ENCODE results near the gene HOOK1. TPM values are rescaled to one million over a fixed set of nuclear protein-coding genes. Genes with fewer than 3 reads are reported as not detected.
"Not testable (repeated sequence)": the region's sequence is repeated elsewhere in the genome, so short reads cannot be mapped to it uniquely, and the experiment has no call there.

The HOOK1 gene
- total RNA-seq, 1 donor from 2014 or later: not detected

GRCh38 chr1:59919746-59920145 lies 105.0 kb downstream of the HOOK1 start:
- peaks cover 0 to 10% of the 10 kb centered on the region in 2 donors for H3K9me3 ChIP-seq
- intact Hi-C loops (cut with DNase I): no loop called here
- no peaks in the 10 kb centered on the region for H3K36me3 ChIP-seq
- H3K27me3 ChIP-seq: no peaks in the 10 kb centered on the region
- TF ChIP-seq CTCF (IDR thresholded peaks at IDR 0.05): no peak
- H3K27ac ChIP-seq: no peak overlapping the region
- no peak overlapping the region for H3K4me3 ChIP-seq
- DNase-seq (ENCODE audit: low spot score in 2 of 2): no peak
- no peaks in the 10 kb centered on the region for H3K4me1 ChIP-seq

GRCh38 chr1:59921258-59921899 lies 106.6 kb downstream of the HOOK1 start:
- H3K4me3 ChIP-seq; DNase-seq (ENCODE audit: low spot score in 2 of 2); H3K4me1 ChIP-seq; H3K27ac ChIP-seq; H3K36me3 ChIP-seq; intact Hi-C loops (cut with DNase I); H3K27me3 ChIP-seq: not testable (repeated sequence)
- H3K9me3 ChIP-seq: peaks cover 0 to 12% of the 10 kb centered on the region in 2 donors

GRCh38 chr1:59924653-59925052 lies 109.9 kb downstream of the HOOK1 start:
- H3K4me3 ChIP-seq: no peak overlapping the region
- DNase-seq (ENCODE audit: low spot score in 2 of 2): no peak
- TF ChIP-seq CTCF (IDR thresholded peaks at IDR 0.05): no peak
- intact Hi-C loops (cut with DNase I): no loop called here
- H3K36me3 ChIP-seq: no peaks in the 10 kb centered on the region
- H3K27ac ChIP-seq: no peak overlapping the region
- peaks cover 0 to 12% of the 10 kb centered on the region in 2 donors for H3K9me3 ChIP-seq
- H3K4me1 ChIP-seq: peaks cover 0 to 2% of the 10 kb centered on the region in 2 donors
- no peaks in the 10 kb centered on the region for H3K27me3 ChIP-seq

Other genes with a start within 250 kb of the HOOK1 start
- not detected for gene CYP2J2, start 111.8 kb downstream of the HOOK1 start, total RNA-seq

All from ascending aorta (tissue), 2 donors.